HepG2 (cell line): ENCODE data around the gene PTPRQ. TPM values are rescaled to one million over a fixed set of nuclear protein-coding genes. Genes with fewer than 3 reads are reported as not detected.

Experiments used
- ATAC-seq: fragments of 200-7000 bp; cut with Tn5 transposase; 3 replicates; pipeline ENCODE4 v1.9.1; 2020; ENCODE audit warnings: mild to moderate bottlenecking, moderate library complexity
- BruUV-seq: library from RNA; stranded (reverse); fragments of 400-500 nt; replicated peaks from 2 replicates; lab custom pipeline; 2021; lab: Mats Ljungman, UMichigan
- CTCF ChIA-PET: fragments of 300-600 bp; formaldehyde crosslinking; extraction: SDS; loops from one replicate; lab custom pipeline; 2021; ENCODE audit warnings: low total read pairs, inconsistent platforms, low intra/inter-chr PET ratio; lab: Yijun Ruan, JAX
- POLR2A ChIA-PET: fragments of 350-600 bp; sonication (Branson Sonifier 250); formaldehyde crosslinking; loops from one replicate; lab custom pipeline; 2020; ENCODE audit warnings: antibody characterized with exemption, inconsistent platforms; lab: Yijun Ruan, JAX
- DNase-seq: peaks from one replicate; pipeline ENCODE4 v3.0.0-alpha.2; 2015; ENCODE audit warnings: low spot score
- FAIRE-seq: peaks from 3 replicates; lab custom pipeline; 2011; peaks lifted over from hg19 to GRCh38; lab: Jason Lieb, UNC
- H2AFZ ChIP-seq: one replicate; pipeline ENCODE4 v1.6.1; 2011; ENCODE audit warnings: low read length, inconsistent platforms
- H3K27ac ChIP-seq: fragments of 300-600 bp; 3 replicates; pipeline ENCODE4 v1.8.0; 2011; ENCODE audit warnings: mixed run types, mild to moderate bottlenecking, mixed read lengths, low read length, inconsistent platforms; ENCODE audit not compliant: insufficient read depth; ENCODE audit errors: extremely low read length
- H3K27me3 ChIP-seq, 2 experiments: fragments of 200-600 bp in 1 of 2; 2 replicates in 1 of 2; 3 replicates in 1 of 2; pipeline versions ENCODE4 v1.6.0 to v1.8.0; 2011; ENCODE audit warnings: low read length in 2 of 2, mild to moderate bottlenecking in 2 of 2, moderate library complexity in 2 of 2, inconsistent platforms in 1 of 2; ENCODE audit not compliant: insufficient read depth in 2 of 2, control insufficient read depth in 1 of 2
- H3K36me3 ChIP-seq, 2 experiments: fragments of 200-600 bp in 1 of 2; replicated peaks in 1 of 2; 2 replicates in 1 of 2; 3 replicates in 1 of 2; pipeline versions ENCODE4 v1.5.1 to v1.8.0; 2011; ENCODE audit warnings: low read length in 2 of 2, inconsistent platforms in 1 of 2; ENCODE audit not compliant: insufficient read depth in 2 of 2, control insufficient read depth in 1 of 2
- H3K4me1 ChIP-seq: 2 replicates; pipeline ENCODE4 v1.5.1; 2012; ENCODE audit warnings: low read length, inconsistent platforms; ENCODE audit not compliant: insufficient read depth
- H3K4me2 ChIP-seq: 2 replicates; pipeline ENCODE4 v1.6.0; 2011; ENCODE audit warnings: low read depth, low read length, inconsistent platforms
- H3K4me3 ChIP-seq, 3 experiments: fragments of 200-600 bp in 1 of 3; sonication (generic), shearing (Covaris generic) in 1 of 3; replicated peaks in 1 of 3; 2 replicates each; pipeline ENCODE4 v1.5.1; 2011 to 2016; ENCODE audit warnings: low read length in 3 of 3, inconsistent platforms in 2 of 3, low read depth in 2 of 3, mild to moderate bottlenecking in 2 of 3, control low read depth in 1 of 3, mixed read lengths in 1 of 3; ENCODE audit not compliant: insufficient read depth in 1 of 3
- H3K79me2 ChIP-seq: one replicate; pipeline ENCODE4 v1.6.1; 2011; ENCODE audit warnings: low read length, inconsistent platforms; ENCODE audit not compliant: insufficient read depth
- H3K9ac ChIP-seq: 2 replicates; pipeline ENCODE4 v1.6.0; 2011; ENCODE audit warnings: mild to moderate bottlenecking, low read depth, low read length, inconsistent platforms; ENCODE audit not compliant: insufficient read depth
- H3K9me3 ChIP-seq: 2 replicates; pipeline ENCODE4 v1.5.1; 2012; ENCODE audit warnings: mild to moderate bottlenecking, low read length
- H4K20me1 ChIP-seq: 2 replicates; pipeline ENCODE4 v1.6.0; 2011; ENCODE audit warnings: inconsistent platforms, mild to moderate bottlenecking, low read length, moderate library complexity; ENCODE audit not compliant: insufficient read depth
- DNMT3B ChIP-seq: conservative IDR thresholded peaks from 2 replicates; pipeline ENCODE4 v1.6.1; 2016; ENCODE audit warnings: missing biosample characterization, control low read depth
- ELF4 ChIP-seq: sonication (generic); formaldehyde crosslinking; IDR thresholded peaks from 2 replicates; pipeline ENCODE4 v1.5.0; 2020; ENCODE audit warnings: missing genetic modification reagents, mild to moderate bottlenecking, moderate library complexity, borderline replicate concordance
- HIVEP1 ChIP-seq: sonication (generic); formaldehyde crosslinking; IDR thresholded peaks from 2 replicates; pipeline ENCODE4 v1.4.0; 2020; ENCODE audit warnings: mild to moderate bottlenecking, missing genetic modification reagents
- POGZ ChIP-seq: sonication (generic); formaldehyde crosslinking; IDR thresholded peaks from 2 replicates; pipeline ENCODE4 v1.4.0; 2020; ENCODE audit warnings: mild to moderate bottlenecking, missing genetic modification reagents
- RBAK ChIP-seq: sonication (generic); formaldehyde crosslinking; IDR thresholded peaks from 2 replicates; pipeline ENCODE4 v1.5.1; 2020; ENCODE audit warnings: mild to moderate bottlenecking, missing genetic modification reagents
- U2AF1 ChIP-seq: fragments of 200-400 bp; formaldehyde crosslinking; optimal IDR thresholded peaks from 2 replicates; pipeline ENCODE3; 2017; ENCODE audit warnings: mild to moderate bottlenecking, low read depth, low read length
- YEATS2 ChIP-seq: sonication (generic); formaldehyde crosslinking; IDR thresholded peaks from 2 replicates; pipeline ENCODE4 v1.4.0; 2020; ENCODE audit warnings: missing genetic modification reagents, borderline replicate concordance
- ZBTB1 ChIP-seq: sonication (generic); formaldehyde crosslinking; IDR thresholded peaks from 2 replicates; pipeline ENCODE4 v1.4.0; 2020; ENCODE audit warnings: missing genetic modification reagents, borderline replicate concordance
- ZKSCAN5 ChIP-seq: sonication (generic); formaldehyde crosslinking; IDR thresholded peaks from 2 replicates; pipeline ENCODE4 v1.5.1; 2020; ENCODE audit warnings: mild to moderate bottlenecking, missing genetic modification reagents
- ZNF10 ChIP-seq: sonication (generic); formaldehyde crosslinking; IDR thresholded peaks from 2 replicates; pipeline ENCODE4 v1.4.0; 2020; ENCODE audit warnings: mild to moderate bottlenecking, low read depth, missing genetic modification reagents, borderline replicate concordance
- ZNF101 ChIP-seq: sonication (generic); formaldehyde crosslinking; IDR thresholded peaks from 2 replicates; pipeline ENCODE4 v1.4.0; 2020; ENCODE audit warnings: mild to moderate bottlenecking, low read depth, missing genetic modification reagents, borderline replicate concordance
- ZNF598 ChIP-seq: sonication (generic); formaldehyde crosslinking; IDR thresholded peaks from 2 replicates; pipeline ENCODE4 v1.5.1; 2020; ENCODE audit warnings: mild to moderate bottlenecking, missing genetic modification reagents, borderline replicate concordance
- ZNF749 ChIP-seq: sonication (generic); formaldehyde crosslinking; IDR thresholded peaks from 2 replicates; pipeline ENCODE4 v1.8.0; 2022; ENCODE audit warnings: mild to moderate bottlenecking, missing genetic modification reagents, moderate library complexity, borderline replicate concordance
- WGBS: methylation state at CpG from one replicate; pipeline ENCODE4 v1.1.6; 2017; ENCODE audit warnings: low lambda C conversion rate; 5-methylcytosine and 5-hydroxymethylcytosine counted together
- in situ Hi-C: cut with HindIII; loops from 2 replicates; pipeline ENCODE4 v1.10.0; 2017; ENCODE audit warnings: low pct_unique_long_range_greater_than_20kb; ENCODE audit not compliant: extremely low pct_ligation_motif_present
- intact Hi-C: fragments of 100-400 bp; cut with micrococcal nuclease; formaldehyde crosslinking; loops from one replicate; pipeline ENCODE4 v1.10.0; 2022; ENCODE audit not compliant: unreplicated experiment
- polyA plus RNA-seq, 8 experiments: library from polyadenylated mRNA; depleted of rRNA in 3 of 8; stranded (reverse) in 7 of 8; unstranded in 1 of 8; fragments of >200 nt; fragmentation: Illumina TruSeq in 4 of 8; extraction: Trizol in 4 of 8; gene quantifications; 2 replicates each; pipeline versions ENCODE4 v1.2.1 to v1.2.3, GENCODE V29; 2011 to 2016; ENCODE audit warnings: low read depth in 4 of 8, missing spikeins in 1 of 8, mixed read lengths in 1 of 8; ENCODE audit not compliant: insufficient read depth in 1 of 8
- total RNA-seq, 5 experiments: library from RNA; depleted of rRNA; stranded (reverse); fragments of >200 nt; fragmentation: Illumina TruSeq; extraction: Trizol; gene quantifications; 2 replicates each; pipeline ENCODE4 v1.2.3, GENCODE V29; 2016; ENCODE audit warnings: low read depth in 1 of 5
- TF ChIP-seq, protein P1 (sequence below): sonication (generic); formaldehyde crosslinking; IDR thresholded peaks from 2 replicates; pipeline ENCODE4 v1.5.1; 2020; ENCODE audit warnings: mild to moderate bottlenecking, moderate library complexity, missing genetic modification reagents
- TF ChIP-seq, protein P2 (sequence below): sonication (generic); formaldehyde crosslinking; IDR thresholded peaks from 2 replicates; pipeline ENCODE4 v1.5.1; 2020; ENCODE audit warnings: missing genetic modification reagents, mild to moderate bottlenecking, borderline replicate concordance

PTPRQ gene
- total and polyA plus RNA-seq, 2 of the 13 experiments (the other 11 are each of a cell fraction or from before 2014, with no cell fraction given), result not detected

DNA sequence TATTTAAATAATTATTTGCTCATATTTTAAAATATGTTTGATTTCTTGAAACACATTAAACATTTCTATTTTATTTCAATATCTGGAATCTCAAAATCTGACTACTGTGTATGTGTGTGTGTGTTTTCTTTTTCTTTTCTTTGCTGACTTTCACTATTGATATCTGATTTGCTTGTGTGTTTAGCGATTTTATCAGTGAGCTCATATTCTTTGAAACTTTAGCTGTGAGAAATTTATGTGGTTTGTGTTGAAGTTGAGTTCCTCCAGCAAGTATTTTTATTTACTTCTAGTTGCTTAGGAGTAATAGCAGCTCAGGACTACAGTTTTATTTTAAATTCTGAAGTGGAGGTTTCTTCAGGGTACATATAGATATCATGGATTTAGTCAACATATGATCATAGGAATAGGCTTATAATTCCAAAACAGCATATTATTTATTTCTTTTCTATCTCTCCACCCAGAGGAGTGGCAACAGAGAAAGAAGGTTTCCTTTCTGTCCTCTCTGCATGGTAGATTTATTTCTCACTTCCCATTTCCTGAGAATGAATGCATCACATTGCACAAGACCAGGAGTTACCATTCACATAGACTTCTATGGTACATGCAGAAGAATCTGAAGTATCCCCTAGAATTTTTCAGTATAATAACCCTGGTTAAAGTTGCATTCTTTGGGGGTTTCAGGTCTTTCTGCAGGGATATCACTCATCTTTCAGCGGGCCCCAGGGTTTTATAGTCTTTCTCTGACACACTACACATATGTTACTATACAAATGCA is 60.5 kb downstream of the PTPRQ start:
- FAIRE-seq, result no peak
- no peak for DNase-seq
- intact Hi-C loops (no loop called here), in situ Hi-C loops (no loop called here)
- H3K4me3 ChIP-seq, result no peak overlapping the region
- BruUV-seq, result no TSS peak
- no peaks in the 10 kb centered on the region for H3K27me3 ChIP-seq
- no peak overlapping the region for H3K27ac ChIP-seq
- no peak overlapping the region for H3K4me2 ChIP-seq
- CTCF ChIA-PET, result no interaction called here
- no peak overlapping the region for H2AFZ ChIP-seq
- ATAC-seq, result no peak
- POLR2A ChIA-PET, result no interaction called here
- H3K4me1 ChIP-seq, result no peaks in the 10 kb centered on the region
- H3K79me2 ChIP-seq, result no peaks in the 10 kb centered on the region
- no peak overlapping the region for H3K9ac ChIP-seq
- H3K9me3 ChIP-seq, result no peaks in the 10 kb centered on the region
- no peak for TF ChIP-seq HIVEP1 (CRISPR knock-in tag)
- TF ChIP-seq, protein P1, sequence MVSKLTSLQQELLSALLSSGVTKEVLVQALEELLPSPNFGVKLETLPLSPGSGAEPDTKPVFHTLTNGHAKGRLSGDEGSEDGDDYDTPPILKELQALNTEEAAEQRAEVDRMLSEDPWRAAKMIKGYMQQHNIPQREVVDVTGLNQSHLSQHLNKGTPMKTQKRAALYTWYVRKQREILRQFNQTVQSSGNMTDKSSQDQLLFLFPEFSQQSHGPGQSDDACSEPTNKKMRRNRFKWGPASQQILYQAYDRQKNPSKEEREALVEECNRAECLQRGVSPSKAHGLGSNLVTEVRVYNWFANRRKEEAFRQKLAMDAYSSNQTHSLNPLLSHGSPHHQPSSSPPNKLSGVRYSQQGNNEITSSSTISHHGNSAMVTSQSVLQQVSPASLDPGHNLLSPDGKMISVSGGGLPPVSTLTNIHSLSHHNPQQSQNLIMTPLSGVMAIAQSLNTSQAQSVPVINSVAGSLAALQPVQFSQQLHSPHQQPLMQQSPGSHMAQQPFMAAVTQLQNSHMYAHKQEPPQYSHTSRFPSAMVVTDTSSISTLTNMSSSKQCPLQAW (CRISPR knock-in tag), result no peak
- no peak for TF ChIP-seq YEATS2
- no peak for TF ChIP-seq ZNF749 (CRISPR knock-in tag)
- TF ChIP-seq ZNF598 (CRISPR knock-in tag), result no peak
- TF ChIP-seq POGZ, result no peak
- no peak for TF ChIP-seq ZNF10 (CRISPR knock-in tag)
- TF ChIP-seq ELF4 (CRISPR knock-in tag), result no peak
- TF ChIP-seq RBAK (CRISPR knock-in tag), result no peak
- no peak for TF ChIP-seq ZNF101 (CRISPR knock-in tag)
- no peak for TF ChIP-seq ZKSCAN5 (CRISPR knock-in tag)
- no peak for TF ChIP-seq ZBTB1
- TF ChIP-seq U2AF1, result no peak
- TF ChIP-seq, protein P2, sequence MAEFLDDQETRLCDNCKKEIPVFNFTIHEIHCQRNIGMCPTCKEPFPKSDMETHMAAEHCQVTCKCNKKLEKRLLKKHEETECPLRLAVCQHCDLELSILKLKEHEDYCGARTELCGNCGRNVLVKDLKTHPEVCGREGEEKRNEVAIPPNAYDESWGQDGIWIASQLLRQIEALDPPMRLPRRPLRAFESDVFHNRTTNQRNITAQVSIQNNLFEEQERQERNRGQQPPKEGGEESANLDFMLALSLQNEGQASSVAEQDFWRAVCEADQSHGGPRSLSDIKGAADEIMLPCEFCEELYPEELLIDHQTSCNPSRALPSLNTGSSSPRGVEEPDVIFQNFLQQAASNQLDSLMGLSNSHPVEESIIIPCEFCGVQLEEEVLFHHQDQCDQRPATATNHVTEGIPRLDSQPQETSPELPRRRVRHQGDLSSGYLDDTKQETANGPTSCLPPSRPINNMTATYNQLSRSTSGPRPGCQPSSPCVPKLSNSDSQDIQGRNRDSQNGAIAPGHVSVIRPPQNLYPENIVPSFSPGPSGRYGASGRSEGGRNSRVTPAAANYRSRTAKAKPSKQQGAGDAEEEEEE, result no peak
- TF ChIP-seq DNMT3B (CRISPR knock-in tag), result no peak
- TF ChIP-seq, all 625 proteins: peak for 0
- Histone ChIP-seq H3K36me3 (no peaks in the 10 kb centered on the region), H4K20me1 (no peaks in the 10 kb centered on the region)
- WGBS, result 0% methylated on average over 2 of the region's 2 CpGs
